Measurements from ENCODE around the gene SCAMP4.
A peak's percentile ranks its signal among the peaks of the same experiment; 100 is the strongest.
"Not testable (repeated sequence)": the region's sequence is repeated elsewhere in the genome, so short reads cannot be mapped to it uniquely, and the experiment has no call there.

SCAMP4 gene

GRCh38 chr19:1881393-1882088, 23.7 kb upstream of the SCAMP4 start:
- not testable (repeated sequence) for DNase-seq (ENCODE audit: extremely low spot score, insufficient read length, low read depth); FAIRE-seq

- DNase-seq (ENCODE audit: extremely low spot score, insufficient read length, low read depth) = no peak
- peak; percentile 50 for FAIRE-seq
Measured at GRCh38 chr19:1882089-1882785, 23.0 kb upstream of the SCAMP4 start.

GRCh38 chr19:1882786-1883692, 22.2 kb upstream of the SCAMP4 start:
- FAIRE-seq (no peak), DNase-seq (ENCODE audit: extremely low spot score, insufficient read length, low read depth) (no peak)

DNA sequence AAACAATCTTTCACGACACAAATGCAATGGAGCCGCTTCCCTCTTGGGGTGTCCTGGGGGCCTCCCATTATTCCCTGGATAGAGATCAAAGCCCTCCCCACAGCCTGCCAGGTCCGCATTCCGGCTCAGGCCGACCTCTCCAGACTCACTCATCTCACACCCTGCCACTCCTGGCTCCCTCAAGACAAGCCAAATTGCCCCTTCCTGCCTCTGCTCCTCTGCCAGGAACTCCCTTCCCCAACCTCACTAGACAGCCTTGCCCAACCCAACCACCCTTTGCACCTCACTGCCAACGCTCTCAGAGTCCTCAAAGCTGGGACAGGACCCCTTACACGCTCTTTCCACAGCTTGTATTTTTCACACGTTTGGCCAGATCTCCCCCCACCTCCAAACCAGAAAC, 21.4 kb upstream of the SCAMP4 start:
- DNase-seq (ENCODE audit: extremely low spot score, insufficient read length, low read depth) (no peak), FAIRE-seq (no peak)

DNA sequence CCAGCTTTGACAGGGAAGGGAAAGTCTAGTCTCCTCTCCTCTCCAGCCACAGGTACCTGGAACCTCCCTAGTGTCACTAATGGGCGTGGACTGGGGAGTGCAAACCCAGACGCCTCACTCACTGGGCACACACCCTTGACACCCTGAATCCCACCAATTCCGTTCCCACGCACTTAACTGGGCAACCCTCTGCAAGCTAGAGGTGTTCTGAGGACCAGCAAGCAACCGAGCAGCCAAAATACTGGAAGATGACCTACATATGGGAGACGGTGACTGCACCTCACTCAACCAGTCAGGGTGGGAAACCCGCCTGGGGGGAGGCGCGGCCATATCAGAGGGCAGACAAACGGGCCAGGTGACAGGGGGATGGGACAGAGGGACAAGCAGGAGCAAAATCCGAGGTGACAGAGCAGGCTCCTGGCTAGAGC, 20.9 kb upstream of the SCAMP4 start:
- DNase-seq (ENCODE audit: extremely low spot score, insufficient read length, low read depth) = no peak
- peak; percentile 73 for FAIRE-seq

- no peak for FAIRE-seq
- DNase-seq (ENCODE audit: extremely low spot score, insufficient read length, low read depth) = no peak
Measured at GRCh38 chr19:1884719-1885334, 20.4 kb upstream of the SCAMP4 start.

GRCh38 chr19:1885398-1886119, 19.6 kb upstream of the SCAMP4 start, which contains the start of gene ABHD17A:
Gene ABHD17A, minus strand, starts transcription at chr19:1885496. Its CDS starts 3,930 bp downstream, at chr19:1881566.
- peak; percentile 94 for DNase-seq (ENCODE audit: extremely low spot score, insufficient read length, low read depth)
- FAIRE-seq = peak; percentile 95

DNA sequence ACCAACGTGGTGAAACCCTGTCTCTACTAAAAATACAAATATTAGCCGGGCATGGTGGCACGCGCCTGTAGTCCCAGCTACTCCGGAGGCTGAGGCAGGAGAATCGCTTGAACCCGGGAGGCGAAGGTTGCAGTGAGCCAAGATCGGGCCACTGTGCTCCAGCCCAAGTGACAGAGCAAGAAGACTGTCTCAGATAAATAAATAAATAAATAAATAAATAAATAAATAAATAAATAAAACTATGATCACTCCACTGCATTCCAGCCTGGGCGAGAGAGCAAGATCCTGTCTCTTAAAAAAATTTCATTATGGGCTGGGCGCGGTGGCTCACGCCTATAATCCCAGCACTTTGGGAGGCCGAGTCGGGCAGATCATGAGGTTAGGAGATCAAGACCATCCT, 18.8 kb upstream of the SCAMP4 start:
- not testable (repeated sequence) for DNase-seq (ENCODE audit: extremely low spot score, insufficient read length, low read depth); FAIRE-seq

DNA sequence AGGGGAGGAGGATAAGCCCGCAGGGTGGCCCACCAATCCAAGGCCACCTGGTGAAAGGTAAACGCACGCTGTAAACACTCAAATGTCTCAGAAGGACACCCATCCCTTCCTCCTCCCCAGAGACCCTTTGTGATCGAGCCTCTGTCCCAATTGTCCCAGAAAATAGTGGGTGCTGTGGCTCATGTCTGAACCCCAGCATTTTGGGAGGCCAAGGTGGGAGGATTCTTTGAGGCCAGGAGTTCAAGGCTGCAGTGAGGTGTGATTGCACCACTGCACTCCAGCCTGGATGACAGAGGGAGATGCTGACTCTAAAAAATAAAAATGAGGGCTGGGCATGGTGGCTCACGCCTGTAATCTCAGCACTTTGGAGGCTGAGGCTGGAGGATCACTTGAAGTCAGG, 16.8 kb upstream of the SCAMP4 start:
- FAIRE-seq = no peak

DNA sequence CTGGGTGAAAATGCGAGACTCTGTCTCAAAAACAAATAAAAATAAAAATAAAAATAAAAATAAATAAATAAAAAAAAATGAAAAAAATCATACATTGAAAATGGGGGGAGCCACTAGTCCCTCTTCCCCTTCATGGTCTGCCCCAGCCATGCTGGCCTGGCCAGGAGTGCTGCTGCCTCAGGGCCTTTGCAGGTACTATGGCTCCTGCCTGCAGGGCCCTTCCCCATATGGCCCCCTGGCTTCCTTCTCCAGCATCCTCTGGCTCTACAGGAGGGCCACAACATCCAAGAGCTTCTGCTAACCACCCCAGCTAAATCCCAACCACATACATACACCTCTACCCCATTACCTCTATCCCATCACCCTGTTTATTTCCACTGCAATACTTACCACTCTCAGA, 15.3 kb upstream of the SCAMP4 start:
- no peak for FAIRE-seq
- no peak for DNase-seq (ENCODE audit: extremely low spot score, insufficient read length, low read depth)

More for the DNA sequence above, 16.8 kb upstream of the SCAMP4 start:
- no peak for DNase-seq (ENCODE audit: extremely low spot score, insufficient read length, low read depth)

DNA sequence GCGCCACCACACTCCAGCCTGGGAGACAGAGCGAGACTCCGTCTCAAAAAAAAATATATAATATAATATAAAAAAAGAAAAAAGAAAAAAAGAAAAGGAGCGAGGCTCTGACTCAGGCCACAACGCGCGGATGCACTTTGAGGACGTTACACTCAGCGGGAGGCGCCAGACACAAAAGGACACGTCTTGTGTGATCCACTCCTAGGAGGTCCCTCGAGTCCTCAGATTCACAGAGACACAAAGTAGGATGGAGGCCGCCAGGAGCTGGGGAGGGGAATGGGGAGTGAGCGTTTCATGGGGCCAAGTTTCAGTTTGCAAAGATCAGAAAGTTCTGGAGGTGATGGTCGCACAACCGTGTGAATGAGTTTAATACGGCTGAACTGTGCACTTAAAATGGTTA, 11.4 kb upstream of the SCAMP4 start:
- FAIRE-seq (no peak), DNase-seq (ENCODE audit: extremely low spot score, insufficient read length, low read depth) (no peak)

- DNase-seq (ENCODE audit: extremely low spot score, insufficient read length, low read depth) (no peak), FAIRE-seq (peak; percentile 33)
Measured at GRCh38 chr19:1896508-1896907, 8.7 kb upstream of the SCAMP4 start.

GRCh38 chr19:1901940-1902404, 3.2 kb upstream of the SCAMP4 start:
- DNase-seq (ENCODE audit: extremely low spot score, insufficient read length, low read depth) (no peak), FAIRE-seq (no peak)

GRCh38 chr19:1902923-1903322, 2.3 kb upstream of the SCAMP4 start:
- no peak for DNase-seq (ENCODE audit: extremely low spot score, insufficient read length, low read depth)
- FAIRE-seq = no peak

DNA sequence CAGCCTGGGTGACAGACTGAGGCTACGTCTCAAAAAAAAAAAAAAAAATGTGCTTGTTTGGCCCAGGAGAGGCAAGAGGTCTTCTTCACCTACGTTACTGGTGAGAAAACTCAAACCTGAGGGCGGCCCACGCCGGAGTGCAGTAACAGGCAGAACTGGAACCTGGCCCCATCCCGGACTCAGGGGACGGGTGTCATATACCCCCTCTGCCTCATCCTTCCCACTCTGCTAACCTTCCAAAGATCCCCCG, 414 bp upstream of the SCAMP4 start:
- FAIRE-seq = no peak
- no peak for DNase-seq (ENCODE audit: extremely low spot score, insufficient read length, low read depth)

GRCh38 chr19:1905863-1906375, 720 bp downstream of the SCAMP4 start:
- DNase-seq (ENCODE audit: extremely low spot score, insufficient read length, low read depth) (no peak), FAIRE-seq (peak; percentile 5)

DNA sequence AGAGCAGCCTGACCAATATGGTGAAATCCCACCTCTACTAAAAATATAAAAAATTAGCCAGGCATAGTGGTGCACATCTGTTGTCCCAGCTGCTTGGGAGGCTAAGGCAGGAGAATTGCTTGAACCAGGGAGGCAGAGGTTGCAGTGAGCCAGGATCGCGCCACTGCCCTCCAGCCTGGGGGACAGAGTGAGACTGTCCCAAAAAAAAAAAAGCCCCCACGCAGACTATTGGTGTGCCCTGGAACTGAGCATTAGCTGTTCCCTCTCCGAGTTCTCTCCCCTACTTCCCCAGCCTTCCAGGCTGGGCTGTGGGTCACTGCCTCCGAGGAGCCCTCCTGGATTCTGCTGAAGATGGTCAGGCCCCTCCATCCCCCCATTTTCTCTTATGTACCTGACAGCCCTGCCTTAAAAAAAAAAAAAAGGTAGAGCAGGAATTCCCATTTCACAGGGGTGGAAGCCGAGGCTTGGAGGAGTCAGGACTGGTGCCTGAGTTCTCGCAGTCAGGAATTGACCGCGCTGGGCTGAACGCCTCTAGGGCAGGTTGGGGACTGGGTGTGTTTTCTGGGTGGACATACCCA, 1.9 kb downstream of the SCAMP4 start:
- DNase-seq (ENCODE audit: extremely low spot score, insufficient read length, low read depth) = no peak
- no peak for FAIRE-seq

- DNase-seq (ENCODE audit: extremely low spot score, insufficient read length, low read depth) (no peak), FAIRE-seq (no peak)
Measured at GRCh38 chr19:1907563-1908363, 2.6 kb downstream of the SCAMP4 start.
